WERI-Rb-1 (cell line): Measurements from ENCODE around the gene ITPR1.

Experiments used
- DNase-seq: peaks from one replicate; pipeline ENCODE4 v3.0.0-alpha.2; 2020
- H3K27ac ChIP-seq: fragments of 250-450 bp; sonication (Bioruptor Pico); 2 replicates; pipeline ENCODE4 v1.5.1; 2020; ENCODE audit warnings: mild to moderate bottlenecking, moderate library complexity
- H3K27me3 ChIP-seq: fragments of 250-450 bp; sonication (Bioruptor Pico); 2 replicates; pipeline ENCODE4 v1.5.1; 2021; ENCODE audit warnings: mild to moderate bottlenecking, low read depth, moderate library complexity; ENCODE audit not compliant: insufficient read depth, severe bottlenecking
- H3K36me3 ChIP-seq: fragments of 250-450 bp; sonication (Bioruptor Pico); 2 replicates; pipeline ENCODE4 v1.5.1; 2020; ENCODE audit warnings: mild to moderate bottlenecking, moderate library complexity
- H3K4me3 ChIP-seq: 2 replicates; pipeline ENCODE4 v1.5.1; 2011; ENCODE audit warnings: low read depth, mild to moderate bottlenecking, control low read depth, low read length
- H3K9me3 ChIP-seq: fragments of 250-450 bp; sonication (Bioruptor Pico); 2 replicates; pipeline ENCODE4 v1.5.1; 2021; ENCODE audit warnings: mild to moderate bottlenecking, moderate library complexity; ENCODE audit not compliant: severe bottlenecking
- TF ChIP-seq, protein P1 (sequence below): IDR thresholded peaks from 2 replicates; pipeline ENCODE4 v1.5.1; 2011; ENCODE audit warnings: low read depth, mild to moderate bottlenecking, control low read depth, inconsistent platforms, low read length

ITPR1 gene

GRCh38 chr3:4732925-4733324, 239.8 kb downstream of the ITPR1 start:
- no peaks in the 10 kb centered on the region for H3K36me3 ChIP-seq

GRCh38 chr3:4734454-4734853, 241.3 kb downstream of the ITPR1 start:
- no peak overlapping the region for H3K27ac ChIP-seq
- TF ChIP-seq, protein P1, sequence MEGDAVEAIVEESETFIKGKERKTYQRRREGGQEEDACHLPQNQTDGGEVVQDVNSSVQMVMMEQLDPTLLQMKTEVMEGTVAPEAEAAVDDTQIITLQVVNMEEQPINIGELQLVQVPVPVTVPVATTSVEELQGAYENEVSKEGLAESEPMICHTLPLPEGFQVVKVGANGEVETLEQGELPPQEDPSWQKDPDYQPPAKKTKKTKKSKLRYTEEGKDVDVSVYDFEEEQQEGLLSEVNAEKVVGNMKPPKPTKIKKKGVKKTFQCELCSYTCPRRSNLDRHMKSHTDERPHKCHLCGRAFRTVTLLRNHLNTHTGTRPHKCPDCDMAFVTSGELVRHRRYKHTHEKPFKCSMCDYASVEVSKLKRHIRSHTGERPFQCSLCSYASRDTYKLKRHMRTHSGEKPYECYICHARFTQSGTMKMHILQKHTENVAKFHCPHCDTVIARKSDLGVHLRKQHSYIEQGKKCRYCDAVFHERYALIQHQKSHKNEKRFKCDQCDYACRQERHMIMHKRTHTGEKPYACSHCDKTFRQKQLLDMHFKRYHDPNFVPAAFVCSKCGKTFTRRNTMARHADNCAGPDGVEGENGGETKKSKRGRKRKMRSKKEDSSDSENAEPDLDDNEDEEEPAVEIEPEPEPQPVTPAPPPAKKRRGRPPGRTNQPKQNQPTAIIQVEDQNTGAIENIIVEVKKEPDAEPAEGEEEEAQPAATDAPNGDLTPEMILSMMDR = no peak
- H3K9me3 ChIP-seq = no peaks in the 10 kb centered on the region
- no peaks in the 10 kb centered on the region for H3K27me3 ChIP-seq
- no peak for DNase-seq
- no peaks in the 10 kb centered on the region for H3K36me3 ChIP-seq
- H3K4me3 ChIP-seq = no peak overlapping the region

More at GRCh38 chr3:4732925-4733324, 239.8 kb downstream of the ITPR1 start:
- H3K4me3 ChIP-seq = no peak overlapping the region
- H3K27me3 ChIP-seq = no peaks in the 10 kb centered on the region
- TF ChIP-seq, protein P1 = no peak
- no peaks in the 10 kb centered on the region for H3K9me3 ChIP-seq
- no peak overlapping the region for H3K27ac ChIP-seq
- DNase-seq = no peak

DNA sequence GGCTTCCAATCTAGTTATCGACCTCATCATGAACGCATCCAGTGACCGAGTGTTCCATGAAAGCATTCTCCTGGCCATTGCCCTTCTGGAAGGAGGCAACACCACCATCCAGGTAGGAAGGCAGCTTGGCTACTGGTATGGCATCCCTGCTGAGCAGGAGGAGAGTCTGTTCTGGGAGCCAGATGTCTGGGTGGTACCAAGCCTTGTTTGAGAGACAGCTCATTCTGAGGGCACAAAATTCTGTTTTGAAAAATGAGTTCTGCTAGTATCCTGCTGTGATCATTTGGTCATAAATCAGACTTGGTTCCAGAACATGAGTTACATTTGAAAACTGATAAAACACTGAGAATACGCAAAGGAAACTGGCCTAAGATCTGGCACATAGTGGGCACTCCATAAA, 242.1 kb downstream of the ITPR1 start:
- Histone ChIP-seq H3K4me3 (no peak overlapping the region), H3K27ac (no peak overlapping the region), H3K27me3 (no peaks in the 10 kb centered on the region), H3K36me3 (no peaks in the 10 kb centered on the region), H3K9me3 (no peaks in the 10 kb centered on the region)
- TF ChIP-seq, protein P1 = no peak
- DNase-seq = no peak

DNA sequence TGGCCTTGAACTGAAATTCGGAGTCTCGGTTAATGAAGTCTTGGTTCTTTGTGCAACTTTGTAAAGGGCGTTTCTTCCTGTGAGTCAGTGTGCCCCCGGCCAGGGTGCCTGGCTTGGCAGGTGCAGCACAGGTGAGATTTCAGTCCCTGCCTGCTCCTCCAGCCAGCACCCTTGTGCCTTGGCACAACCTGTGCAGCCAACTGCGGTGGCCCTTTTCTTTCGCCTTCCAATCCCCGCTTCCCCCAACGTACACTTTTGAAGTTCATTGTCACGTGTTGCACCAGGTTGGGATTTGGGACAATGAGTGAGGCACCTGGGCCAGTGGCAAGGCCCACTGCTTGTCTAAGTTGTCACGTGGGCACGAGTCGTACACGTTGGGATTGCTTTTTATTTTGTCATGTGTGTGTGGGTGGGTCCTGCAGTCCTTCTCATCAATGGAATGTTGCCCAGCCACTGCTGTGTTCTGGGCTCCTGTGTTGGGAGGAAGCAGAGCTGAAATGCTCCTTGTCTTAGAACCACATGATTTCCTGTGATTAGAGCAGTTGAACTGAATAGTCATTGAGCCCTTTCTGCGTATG, 243.2 kb downstream of the ITPR1 start:
- TF ChIP-seq, protein P1 = no peak
- H3K27me3 ChIP-seq = no peaks in the 10 kb centered on the region
- H3K9me3 ChIP-seq = no peaks in the 10 kb centered on the region
- DNase-seq = no peak
- no peaks in the 10 kb centered on the region for H3K36me3 ChIP-seq
- no peak overlapping the region for H3K27ac ChIP-seq
- no peak overlapping the region for H3K4me3 ChIP-seq

DNA sequence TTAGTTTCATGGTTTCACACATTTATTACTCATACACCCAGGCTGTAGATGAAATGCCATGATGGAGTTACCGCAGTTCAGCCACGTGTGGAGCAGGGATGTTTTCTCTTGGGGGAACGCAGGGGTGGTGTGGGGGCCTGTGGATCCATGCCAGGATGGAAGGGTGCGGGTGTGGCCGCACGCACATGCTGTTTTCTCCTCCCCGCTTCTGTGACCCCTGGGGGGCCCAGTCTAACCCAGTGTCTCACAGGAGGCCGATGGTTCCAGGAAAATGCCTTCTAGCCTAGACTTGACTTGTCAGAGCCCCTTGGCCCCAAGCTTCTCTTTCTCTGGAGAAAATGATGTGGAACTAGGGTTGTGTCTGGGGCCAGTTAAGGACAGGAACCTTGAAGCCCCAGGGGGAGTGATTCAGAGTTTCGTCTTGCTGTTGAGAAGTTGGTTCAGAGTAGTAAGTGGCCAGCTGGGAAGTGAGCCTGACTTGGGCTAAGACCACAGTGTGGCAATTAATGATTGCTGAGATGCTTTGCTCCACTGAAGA, 245.7 kb downstream of the ITPR1 start:
- Histone ChIP-seq H3K27ac (no peak overlapping the region), H3K27me3 (no peaks in the 10 kb centered on the region), H3K9me3 (no peaks in the 10 kb centered on the region), H3K4me3 (no peak overlapping the region), H3K36me3 (no peaks in the 10 kb centered on the region)
- DNase-seq = no peak
- TF ChIP-seq, protein P1 = no peak
